IPS-20b (cell line): Measurements from ENCODE around the gene CENPS.
"Not testable (repeated sequence)": the region's sequence is repeated elsewhere in the genome, so short reads cannot be mapped to it uniquely, and the experiment has no call there.

Source experiments
- H3K27ac ChIP-seq: one replicate; pipeline ENCODE4 v1.5.1; 2013; ENCODE audit warnings: low read length
- H3K27me3 ChIP-seq: 2 replicates; pipeline ENCODE4 v1.6.1; 2013; ENCODE audit warnings: mild to moderate bottlenecking, low read length, inconsistent platforms; ENCODE audit not compliant: insufficient read depth
- H3K36me3 ChIP-seq: 2 replicates; pipeline ENCODE4 v1.6.1; 2013; ENCODE audit warnings: low read depth, mild to moderate bottlenecking, inconsistent platforms, low read length, moderate library complexity; ENCODE audit not compliant: insufficient read depth
- H3K4me1 ChIP-seq: 2 replicates; pipeline ENCODE4 v1.6.1; 2013; ENCODE audit warnings: mild to moderate bottlenecking, control low read depth, inconsistent platforms, low read length, moderate library complexity; ENCODE audit not compliant: insufficient read depth
- H3K4me3 ChIP-seq: 2 replicates; pipeline ENCODE4 v1.5.1; 2013; ENCODE audit warnings: mild to moderate bottlenecking, low read length, inconsistent platforms
- H3K9ac ChIP-seq: 2 replicates; pipeline ENCODE4 v1.6.1; 2013; ENCODE audit warnings: low read depth, mild to moderate bottlenecking, inconsistent platforms, low read length, moderate library complexity
- H3K9me3 ChIP-seq: 2 replicates; pipeline ENCODE4 v1.6.1; 2013; ENCODE audit warnings: mild to moderate bottlenecking, low read depth, low read length, inconsistent platforms; ENCODE audit not compliant: insufficient read depth

Gene CENPS

GRCh38 chr1:10398734-10399443 lies 31.3 kb upstream of the CENPS start, which contains the start of gene PGD:
TSS of gene PGD (plus strand) at chr1:10399064. CDS start at chr1:10399118, 54 bp downstream.
- Histone ChIP-seq H3K4me3 (peak within 1 kb of the TSS; percentile 82), H3K4me1 (peaks cover 8% of the 10 kb centered on the region; the same call in 1 of the 2 replicates), H3K36me3 (peaks cover 36% of the 10 kb centered on the region), H3K9ac (peak within 1 kb of the TSS; percentile 82), H3K9me3 (no peaks in the 10 kb centered on the region), H3K27ac (peak within 1 kb of the TSS; percentile 84), H3K27me3 (no peaks in the 10 kb centered on the region)

- H3K36me3 ChIP-seq, result peaks cover 42% of the 10 kb centered on the region
- H3K27me3 ChIP-seq, result no peaks in the 10 kb centered on the region
- H3K4me1 ChIP-seq, result peaks cover 8% of the 10 kb centered on the region; the same call in 1 of the 2 replicates
- H3K4me3 ChIP-seq, result peak overlapping the region; percentile 82
- H3K27ac ChIP-seq, result peak overlapping the region; percentile 84
- H3K9ac ChIP-seq, result peak overlapping the region; percentile 82
- H3K9me3 ChIP-seq, result no peaks in the 10 kb centered on the region
Observed at GRCh38 chr1:10399444-10399941, 30.7 kb upstream of the CENPS start.

GRCh38 chr1:10400013-10400412 lies 30.2 kb upstream of the CENPS start:
- Histone ChIP-seq H3K4me3 (peak overlapping the region; percentile 82), H3K36me3 (peaks cover 47% of the 10 kb centered on the region), H3K27me3 (no peaks in the 10 kb centered on the region), H3K9ac (peak overlapping the region; percentile 82), H3K27ac (no peak overlapping the region), H3K4me1 (peaks cover 8% of the 10 kb centered on the region; the same call in 1 of the 2 replicates), H3K9me3 (no peaks in the 10 kb centered on the region)

GRCh38 chr1:10401281-10401680 lies 29.0 kb upstream of the CENPS start:
- peak overlapping the region; percentile 82; the same call in 1 of the 2 replicates for H3K4me3 ChIP-seq
- H3K27me3 ChIP-seq, result no peaks in the 10 kb centered on the region
- peaks cover 60% of the 10 kb centered on the region for H3K36me3 ChIP-seq
- H3K9ac ChIP-seq, result no peak overlapping the region; the same call in 1 of the 2 replicates
- H3K9me3 ChIP-seq, result no peaks in the 10 kb centered on the region
- H3K27ac ChIP-seq, result peak overlapping the region; percentile 35
- H3K4me1 ChIP-seq, result peaks cover 8% of the 10 kb centered on the region; the same call in 1 of the 2 replicates

- H3K4me1 ChIP-seq, result peaks cover 8% of the 10 kb centered on the region; the same call in 1 of the 2 replicates
- H3K27me3 ChIP-seq, result no peaks in the 10 kb centered on the region
- peaks cover 75% of the 10 kb centered on the region for H3K36me3 ChIP-seq
- H3K9ac ChIP-seq, result no peak overlapping the region
- no peak overlapping the region for H3K27ac ChIP-seq
- H3K4me3 ChIP-seq, result no peak overlapping the region
- H3K9me3 ChIP-seq, result no peaks in the 10 kb centered on the region
Observed at GRCh38 chr1:10402729-10403274, 27.4 kb upstream of the CENPS start.

- Histone ChIP-seq H3K4me3 (no peak overlapping the region), H3K9me3 (no peaks in the 10 kb centered on the region), H3K9ac (no peak overlapping the region), H3K27me3 (no peaks in the 10 kb centered on the region), H3K36me3 (peaks cover 100% of the 10 kb centered on the region), H3K27ac (no peak overlapping the region), H3K4me1 (no peaks in the 10 kb centered on the region)
Observed at GRCh38 chr1:10407201-10407600, 23.0 kb upstream of the CENPS start.

- H3K27me3 ChIP-seq, result no peaks in the 10 kb centered on the region
- H3K9ac ChIP-seq, result no peak overlapping the region
- H3K9me3 ChIP-seq, result no peaks in the 10 kb centered on the region
- no peak overlapping the region for H3K4me3 ChIP-seq
- no peaks in the 10 kb centered on the region for H3K4me1 ChIP-seq
- no peak overlapping the region for H3K27ac ChIP-seq
- H3K36me3 ChIP-seq, result peaks cover 99% of the 10 kb centered on the region
Observed at GRCh38 chr1:10415211-10415930, 14.9 kb upstream of the CENPS start.

GRCh38 chr1:10415967-10416366 lies 14.3 kb upstream of the CENPS start:
- H3K9me3 ChIP-seq, H3K27me3 ChIP-seq, H3K4me3 ChIP-seq, H3K4me1 ChIP-seq, H3K9ac ChIP-seq, H3K27ac ChIP-seq: not testable (repeated sequence)
- peaks cover 97% of the 10 kb centered on the region for H3K36me3 ChIP-seq

GRCh38 chr1:10418741-10419140 lies 11.5 kb upstream of the CENPS start:
- H3K36me3 ChIP-seq, result peaks cover 77% of the 10 kb centered on the region
- H3K27me3 ChIP-seq, H3K9me3 ChIP-seq, H3K4me3 ChIP-seq, H3K9ac ChIP-seq, H3K27ac ChIP-seq, H3K4me1 ChIP-seq: not testable (repeated sequence)

GRCh38 chr1:10419351-10419750 lies 10.9 kb upstream of the CENPS start:
- no peak overlapping the region for H3K27ac ChIP-seq
- no peaks in the 10 kb centered on the region for H3K9me3 ChIP-seq
- H3K27me3 ChIP-seq, result no peaks in the 10 kb centered on the region
- H3K9ac ChIP-seq, result no peak overlapping the region
- H3K36me3 ChIP-seq, result peaks cover 71% of the 10 kb centered on the region
- no peaks in the 10 kb centered on the region for H3K4me1 ChIP-seq
- H3K4me3 ChIP-seq, result no peak overlapping the region

- Histone ChIP-seq H3K36me3 (peaks cover 48% of the 10 kb centered on the region), H3K27ac (no peak overlapping the region)
Observed at GRCh38 chr1:10421637-10422036, 8.6 kb upstream of the CENPS start.

More at GRCh38 chr1:10421637-10422036, 8.6 kb upstream of the CENPS start:
- Histone ChIP-seq H3K9ac (no peak overlapping the region), H3K4me3 (no peak overlapping the region), H3K4me1 (no peaks in the 10 kb centered on the region), H3K27me3 (no peaks in the 10 kb centered on the region), H3K9me3 (no peaks in the 10 kb centered on the region)
